Body of pancreas (tissue), 4 donors: Measurements from ENCODE around the gene CHSY1.

Source experiments
- POLR2A ChIP-seq, 3 donors: fragments of 450-650 bp; IDR thresholded peaks; one replicate each; pipeline ENCODE4 v1.6.1; 2016; ENCODE audit warnings: antibody characterized with exemption in 3 of 3, mild to moderate bottlenecking in 2 of 3
- TF ChIP-seq, protein P1 (sequence below), 7 experiments: fragments of 450-650 bp in 4 of 7; fragments of 200-600 bp in 3 of 7; sonication (generic) in 3 of 7; IDR thresholded peaks; one replicate each; pipeline ENCODE4 v1.5.1; 2016 to 2019; ENCODE audit warnings: antibody characterized with exemption in 7 of 7

DNA sequence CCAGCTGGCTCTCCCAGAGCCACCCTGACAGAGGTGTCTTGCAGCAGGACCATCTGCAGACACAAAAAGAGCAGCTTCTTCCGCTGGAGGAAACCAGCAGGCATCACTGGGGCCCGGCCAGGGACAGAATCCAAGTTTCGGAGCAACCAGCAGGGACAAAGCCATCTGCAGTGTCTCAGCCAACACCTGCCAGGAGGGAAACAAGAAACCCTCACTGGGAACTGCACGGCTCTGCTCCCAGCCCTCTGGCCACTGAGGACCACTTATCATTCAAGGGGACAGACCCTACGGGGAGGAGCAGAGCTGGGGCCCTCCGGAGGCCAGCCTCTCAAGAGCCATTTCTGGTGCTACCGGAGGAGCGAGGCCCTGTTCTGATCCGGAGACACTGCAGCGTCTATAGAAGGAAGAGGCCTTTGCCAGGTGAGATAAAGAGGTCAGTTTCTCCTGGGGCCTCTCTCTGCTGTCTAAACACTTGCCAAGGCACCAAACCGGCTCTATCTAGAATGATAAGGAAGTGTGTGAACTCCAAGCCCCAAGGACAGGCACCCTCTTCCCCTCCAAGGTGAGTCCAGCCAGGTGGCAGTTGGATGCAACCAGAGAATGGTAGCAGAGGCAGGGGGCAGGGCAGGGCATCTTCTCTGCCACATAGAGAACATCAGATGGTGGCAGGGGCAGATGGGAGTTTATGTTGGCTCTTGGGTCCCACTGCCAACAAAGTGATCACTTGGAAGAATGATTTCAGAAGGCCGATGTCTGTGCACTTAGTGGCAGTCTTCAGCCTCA is 89.0 kb downstream of the CHSY1 start:
- TF ChIP-seq, protein P1, sequence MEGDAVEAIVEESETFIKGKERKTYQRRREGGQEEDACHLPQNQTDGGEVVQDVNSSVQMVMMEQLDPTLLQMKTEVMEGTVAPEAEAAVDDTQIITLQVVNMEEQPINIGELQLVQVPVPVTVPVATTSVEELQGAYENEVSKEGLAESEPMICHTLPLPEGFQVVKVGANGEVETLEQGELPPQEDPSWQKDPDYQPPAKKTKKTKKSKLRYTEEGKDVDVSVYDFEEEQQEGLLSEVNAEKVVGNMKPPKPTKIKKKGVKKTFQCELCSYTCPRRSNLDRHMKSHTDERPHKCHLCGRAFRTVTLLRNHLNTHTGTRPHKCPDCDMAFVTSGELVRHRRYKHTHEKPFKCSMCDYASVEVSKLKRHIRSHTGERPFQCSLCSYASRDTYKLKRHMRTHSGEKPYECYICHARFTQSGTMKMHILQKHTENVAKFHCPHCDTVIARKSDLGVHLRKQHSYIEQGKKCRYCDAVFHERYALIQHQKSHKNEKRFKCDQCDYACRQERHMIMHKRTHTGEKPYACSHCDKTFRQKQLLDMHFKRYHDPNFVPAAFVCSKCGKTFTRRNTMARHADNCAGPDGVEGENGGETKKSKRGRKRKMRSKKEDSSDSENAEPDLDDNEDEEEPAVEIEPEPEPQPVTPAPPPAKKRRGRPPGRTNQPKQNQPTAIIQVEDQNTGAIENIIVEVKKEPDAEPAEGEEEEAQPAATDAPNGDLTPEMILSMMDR (IDR thresholded peaks at IDR 0.05): no peak
- TF ChIP-seq POLR2A (IDR thresholded peaks at IDR 0.05): no peak
